ENCODE measurements around the gene PCDHA11.
"Not testable (repeated sequence)": the region's sequence is repeated elsewhere in the genome, so short reads cannot be mapped to it uniquely, and the experiment has no call there.

PCDHA11 gene, protein sequence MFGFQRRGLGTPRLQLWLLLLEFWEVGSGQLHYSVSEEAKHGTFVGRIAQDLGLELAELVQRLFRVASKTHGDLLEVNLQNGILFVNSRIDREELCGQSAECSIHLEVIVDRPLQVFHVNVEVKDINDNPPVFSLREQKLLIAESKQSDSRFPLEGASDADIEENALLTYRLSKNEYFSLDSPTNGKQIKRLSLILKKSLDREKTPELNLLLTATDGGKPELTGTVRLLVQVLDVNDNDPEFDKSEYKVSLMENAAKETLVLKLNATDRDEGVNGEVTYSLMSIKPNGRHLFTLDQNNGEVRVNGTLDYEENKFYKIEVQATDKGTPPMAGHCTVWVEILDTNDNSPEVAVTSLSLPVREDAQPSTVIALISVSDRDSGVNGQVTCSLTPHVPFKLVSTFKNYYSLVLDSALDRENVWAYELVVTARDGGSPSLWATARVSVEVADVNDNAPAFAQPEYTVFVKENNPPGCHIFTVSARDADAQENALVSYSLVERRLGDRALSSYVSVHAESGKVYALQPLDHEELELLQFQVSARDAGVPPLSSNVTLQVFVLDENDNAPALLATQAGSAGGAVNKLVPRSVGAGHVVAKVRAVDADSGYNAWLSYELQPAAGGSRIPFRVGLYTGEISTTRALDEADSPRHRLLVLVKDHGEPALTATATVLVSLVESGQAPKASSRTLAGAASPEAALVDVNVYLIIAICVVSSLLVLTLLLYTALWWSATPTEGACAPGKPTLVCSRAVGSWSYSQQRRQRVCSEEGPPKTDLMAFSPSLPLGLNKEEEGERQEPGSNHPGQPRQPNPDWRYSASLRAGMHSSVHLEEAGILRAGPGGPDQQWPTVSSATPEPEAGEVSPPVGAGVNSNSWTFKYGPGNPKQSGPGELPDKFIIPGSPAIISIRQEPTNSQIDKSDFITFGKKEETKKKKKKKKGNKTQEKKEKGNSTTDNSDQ

DNA sequence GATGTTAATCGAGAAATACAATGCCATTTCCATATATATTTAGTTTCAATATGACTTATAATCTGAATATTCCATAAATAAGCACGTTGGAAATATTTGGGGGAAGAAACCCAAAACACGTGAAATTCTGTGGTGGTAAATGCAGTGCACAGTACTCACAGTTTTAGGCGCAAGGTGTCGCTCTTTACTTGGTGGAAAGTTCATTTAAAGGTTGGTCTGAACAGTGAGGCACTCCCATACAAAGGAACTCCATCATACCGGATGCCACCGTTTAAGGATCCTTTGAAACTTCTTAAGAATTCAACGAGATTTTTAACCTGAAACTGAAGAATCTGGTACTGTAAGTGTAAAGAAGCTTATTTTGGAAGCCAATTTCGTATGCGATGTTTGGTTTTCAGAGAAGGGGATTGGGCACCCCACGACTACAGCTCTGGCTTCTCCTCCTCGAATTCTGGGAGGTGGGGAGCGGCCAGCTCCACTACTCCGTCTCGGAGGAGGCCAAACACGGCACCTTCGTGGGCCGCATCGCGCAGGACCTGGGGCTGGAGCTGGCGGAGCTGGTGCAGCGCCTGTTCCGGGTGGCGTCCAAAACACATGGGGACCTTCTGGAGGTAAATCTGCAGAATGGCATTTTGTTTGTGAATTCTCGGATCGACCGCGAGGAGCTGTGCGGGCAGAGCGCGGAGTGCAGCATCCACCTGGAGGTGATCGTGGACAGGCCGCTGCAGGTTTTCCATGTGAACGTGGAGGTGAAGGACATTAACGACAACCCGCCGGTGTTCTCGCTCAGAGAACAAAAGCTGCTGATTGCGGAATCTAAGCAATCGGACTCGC lies at the start of gene PCDHA11:
Gene PCDHA11 (plus strand): TSS at position 237 of the 834 bp plus-strand sequence. CDS start 147 bp downstream, at position 384.
- Histone ChIP-seq H3K9me3 (no peaks in the 10 kb centered on the region), H3K36me3 (replicated peaks) (no peaks in the 10 kb centered on the region), H3K4me3 (no peak within 1 kb of the TSS), H3K4me1 (no peaks in the 10 kb centered on the region), H3K27me3 (ENCODE audit: low read depth) (peaks cover 3% of the 10 kb centered on the region; the same call in 1 of the 2 replicates)
- DNase-seq (ENCODE audit: low spot score in 2 of 2) = peak; percentile 52 to 55
- in situ Hi-C loops (cut with MboI; ENCODE audit: low sequenced_read_pairs) = no loop called here

DNA sequence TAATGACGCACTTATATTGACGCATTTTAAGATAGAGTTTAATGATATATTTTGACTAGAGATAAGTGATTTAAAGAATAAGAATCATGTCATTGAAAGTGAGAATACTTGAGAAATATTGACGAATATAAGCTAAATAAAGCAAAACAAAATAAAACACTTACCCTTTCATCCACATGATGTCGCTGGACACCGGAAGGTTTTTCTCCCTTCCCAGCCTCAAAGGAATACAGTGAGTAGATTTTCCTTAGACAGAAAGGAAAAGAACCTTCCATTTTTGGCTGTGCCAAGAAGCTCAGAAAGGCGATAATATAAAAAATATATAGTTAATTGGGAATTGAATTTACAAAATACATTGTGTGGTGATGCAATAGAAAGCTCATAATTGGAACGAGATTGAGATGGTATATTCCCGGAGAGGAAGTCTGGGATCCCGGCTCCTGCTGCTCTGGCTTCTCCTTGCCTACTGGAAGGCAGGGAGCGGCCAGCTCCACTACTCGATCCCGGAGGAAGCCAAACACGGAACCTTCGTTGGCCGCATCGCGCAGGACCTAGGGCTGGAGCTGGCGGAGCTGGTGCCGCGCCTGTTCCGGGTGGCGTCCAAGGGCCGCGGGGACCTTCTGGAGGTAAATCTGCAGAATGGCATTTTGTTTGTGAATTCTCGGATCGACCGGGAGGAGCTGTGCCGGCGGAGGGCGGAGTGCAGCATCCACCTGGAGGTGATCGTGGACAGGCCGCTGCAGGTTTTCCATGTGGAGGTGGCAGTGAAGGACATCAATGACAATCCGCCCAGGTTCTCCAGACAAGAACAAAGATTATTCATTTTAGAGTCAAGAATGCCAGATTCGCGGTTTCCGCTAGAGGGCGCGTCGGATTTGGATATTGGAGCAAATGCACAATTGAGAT lies 47.1 kb upstream of the PCDHA11 start, which contains the start of gene PCDHA5:
Gene PCDHA5 (plus strand): TSS at position 239 of the 906 bp plus-strand sequence.
- H3K4me1 ChIP-seq = no peaks in the 10 kb centered on the region
- no peaks in the 10 kb centered on the region for H3K27me3 ChIP-seq (ENCODE audit: low read depth)
- in situ Hi-C loops (cut with MboI; ENCODE audit: low sequenced_read_pairs) = no loop called here
- no peak within 1 kb of the TSS for H3K4me3 ChIP-seq
- H3K9me3 ChIP-seq = no peaks in the 10 kb centered on the region
- H3K36me3 ChIP-seq (replicated peaks) = no peaks in the 10 kb centered on the region
- peak; percentile 38 to 76 for DNase-seq (ENCODE audit: low spot score in 2 of 2)

DNA sequence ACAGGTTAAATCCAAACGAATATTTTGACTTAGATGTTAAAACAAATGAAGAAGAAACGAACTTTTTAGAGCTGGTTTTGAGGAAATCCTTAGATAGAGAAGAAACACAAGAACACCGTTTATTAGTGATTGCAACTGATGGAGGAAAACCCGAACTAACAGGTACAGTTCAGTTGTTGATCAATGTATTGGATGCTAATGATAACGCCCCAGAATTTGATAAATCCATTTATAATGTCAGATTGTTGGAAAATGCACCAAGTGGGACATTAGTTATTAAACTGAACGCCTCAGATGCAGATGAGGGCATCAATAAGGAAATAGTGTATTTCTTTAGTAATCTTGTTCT lies 46.5 kb upstream of the PCDHA11 start:
- no peaks in the 10 kb centered on the region for H3K4me1 ChIP-seq
- DNase-seq (ENCODE audit: low spot score in 2 of 2) = no peak
- in situ Hi-C loops (cut with MboI; ENCODE audit: low sequenced_read_pairs) = no loop called here
- no peaks in the 10 kb centered on the region for H3K36me3 ChIP-seq (replicated peaks)
- H3K4me3 ChIP-seq = no peak overlapping the region
- H3K27me3 ChIP-seq (ENCODE audit: low read depth) = no peaks in the 10 kb centered on the region
- no peaks in the 10 kb centered on the region for H3K9me3 ChIP-seq

DNA sequence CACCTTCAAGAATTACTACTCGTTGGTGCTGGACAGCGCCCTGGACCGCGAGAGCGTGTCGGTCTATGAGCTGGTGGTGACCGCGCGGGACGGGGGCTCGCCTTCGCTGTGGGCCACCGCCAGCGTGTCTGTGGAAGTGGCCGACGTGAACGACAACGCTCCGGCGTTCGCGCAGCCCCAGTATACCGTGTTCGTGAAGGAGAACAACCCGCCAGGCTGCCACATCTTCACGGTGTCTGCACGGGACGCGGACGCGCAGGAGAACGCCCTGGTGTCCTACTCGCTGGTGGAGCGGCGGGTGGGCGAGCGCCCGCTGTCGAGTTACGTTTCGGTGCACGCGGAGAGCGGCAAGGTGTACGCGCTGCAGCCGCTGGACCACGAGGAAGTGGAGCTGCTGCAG lies 45.8 kb upstream of the PCDHA11 start:
- H3K4me3 ChIP-seq; in situ Hi-C loops (cut with MboI; ENCODE audit: low sequenced_read_pairs); DNase-seq (ENCODE audit: low spot score in 2 of 2); H3K27me3 ChIP-seq (ENCODE audit: low read depth); H3K36me3 ChIP-seq (replicated peaks); H3K9me3 ChIP-seq; H3K4me1 ChIP-seq: not testable (repeated sequence)

DNA sequence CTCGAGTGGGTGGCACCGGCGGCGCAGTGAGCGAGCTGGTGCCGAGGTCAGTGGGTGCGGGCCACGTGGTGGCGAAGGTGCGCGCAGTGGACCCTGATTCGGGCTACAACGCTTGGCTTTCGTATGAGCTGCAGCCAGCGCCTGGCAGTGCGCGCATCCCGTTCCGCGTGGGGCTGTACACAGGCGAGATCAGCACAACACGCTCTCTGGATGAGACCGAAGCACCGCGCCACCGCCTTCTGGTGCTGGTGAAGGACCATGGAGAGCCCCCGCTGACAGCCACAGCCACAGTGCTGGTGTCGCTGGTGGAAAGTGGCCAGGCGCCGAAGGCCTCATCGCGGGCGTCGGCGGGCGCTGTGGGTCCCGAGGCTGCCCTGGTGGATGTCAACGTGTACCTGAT lies 45.3 kb upstream of the PCDHA11 start:
- no peaks in the 10 kb centered on the region for H3K9me3 ChIP-seq
- in situ Hi-C loops (cut with MboI; ENCODE audit: low sequenced_read_pairs) = no loop called here
- no peak overlapping the region for H3K4me3 ChIP-seq
- DNase-seq (ENCODE audit: low spot score in 2 of 2) = no peak
- H3K36me3 ChIP-seq (replicated peaks) = no peaks in the 10 kb centered on the region
- no peaks in the 10 kb centered on the region for H3K4me1 ChIP-seq
- H3K27me3 ChIP-seq (ENCODE audit: low read depth) = no peaks in the 10 kb centered on the region

DNA sequence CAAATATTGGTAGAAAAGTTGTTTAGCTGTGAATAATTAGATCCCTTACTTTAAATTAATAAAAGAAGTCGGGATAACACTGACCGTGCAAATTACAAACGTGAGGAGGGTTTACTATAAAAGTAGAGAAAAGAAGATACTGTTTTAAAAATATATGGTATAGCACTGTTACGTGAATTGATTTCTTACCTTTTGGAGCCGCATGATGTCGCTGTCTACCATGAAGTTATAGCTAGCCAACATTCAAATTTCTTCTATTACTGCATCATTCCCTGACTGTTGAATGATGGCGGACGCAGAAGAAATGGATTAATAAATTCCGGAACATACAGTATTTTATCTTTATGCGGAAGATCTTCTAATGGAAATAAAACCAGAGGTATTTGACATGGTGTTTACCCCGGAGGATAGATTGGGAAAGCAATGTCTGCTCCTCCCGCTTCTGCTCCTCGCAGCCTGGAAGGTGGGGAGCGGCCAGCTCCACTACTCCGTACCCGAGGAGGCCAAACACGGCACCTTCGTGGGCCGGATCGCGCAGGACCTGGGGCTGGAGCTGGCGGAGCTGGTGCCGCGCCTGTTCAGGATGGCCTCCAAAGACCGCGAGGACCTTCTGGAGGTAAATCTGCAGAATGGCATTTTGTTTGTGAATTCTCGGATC lies 40.9 kb upstream of the PCDHA11 start, which contains the start of gene PCDHA6:
Gene PCDHA6 (plus strand): TSS at position 257 of the 658 bp plus-strand sequence. CDS start 132 bp downstream, at position 389.
- no peaks in the 10 kb centered on the region for H3K9me3 ChIP-seq
- H3K27me3 ChIP-seq (ENCODE audit: low read depth) = no peaks in the 10 kb centered on the region
- no peak within 1 kb of the TSS for H3K4me3 ChIP-seq
- no peak for DNase-seq (ENCODE audit: low spot score in 2 of 2)
- H3K4me1 ChIP-seq = no peaks in the 10 kb centered on the region
- in situ Hi-C loops (cut with MboI; ENCODE audit: low sequenced_read_pairs) = no loop called here
- H3K36me3 ChIP-seq (replicated peaks) = no peaks in the 10 kb centered on the region

DNA sequence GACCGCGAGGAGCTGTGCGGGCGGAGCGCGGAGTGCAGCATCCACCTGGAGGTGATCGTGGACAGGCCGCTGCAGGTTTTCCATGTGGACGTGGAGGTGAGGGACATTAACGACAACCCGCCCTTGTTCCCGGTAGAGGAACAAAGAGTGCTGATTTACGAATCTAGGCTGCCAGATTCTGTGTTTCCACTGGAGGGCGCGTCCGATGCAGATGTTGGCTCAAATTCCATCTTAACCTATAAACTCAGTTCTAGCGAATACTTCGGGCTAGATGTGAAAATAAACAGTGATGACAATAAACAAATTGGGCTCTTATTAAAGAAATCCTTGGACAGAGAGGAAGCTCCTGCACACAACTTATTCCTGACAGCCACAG lies 40.4 kb upstream of the PCDHA11 start:
- DNase-seq (ENCODE audit: low spot score in 2 of 2) = no peak
- no peaks in the 10 kb centered on the region for H3K4me1 ChIP-seq
- H3K4me3 ChIP-seq = no peak overlapping the region
- H3K27me3 ChIP-seq (ENCODE audit: low read depth) = no peaks in the 10 kb centered on the region
- no peaks in the 10 kb centered on the region for H3K9me3 ChIP-seq
- H3K36me3 ChIP-seq (replicated peaks) = no peaks in the 10 kb centered on the region
- in situ Hi-C loops (cut with MboI; ENCODE audit: low sequenced_read_pairs) = no loop called here

DNA sequence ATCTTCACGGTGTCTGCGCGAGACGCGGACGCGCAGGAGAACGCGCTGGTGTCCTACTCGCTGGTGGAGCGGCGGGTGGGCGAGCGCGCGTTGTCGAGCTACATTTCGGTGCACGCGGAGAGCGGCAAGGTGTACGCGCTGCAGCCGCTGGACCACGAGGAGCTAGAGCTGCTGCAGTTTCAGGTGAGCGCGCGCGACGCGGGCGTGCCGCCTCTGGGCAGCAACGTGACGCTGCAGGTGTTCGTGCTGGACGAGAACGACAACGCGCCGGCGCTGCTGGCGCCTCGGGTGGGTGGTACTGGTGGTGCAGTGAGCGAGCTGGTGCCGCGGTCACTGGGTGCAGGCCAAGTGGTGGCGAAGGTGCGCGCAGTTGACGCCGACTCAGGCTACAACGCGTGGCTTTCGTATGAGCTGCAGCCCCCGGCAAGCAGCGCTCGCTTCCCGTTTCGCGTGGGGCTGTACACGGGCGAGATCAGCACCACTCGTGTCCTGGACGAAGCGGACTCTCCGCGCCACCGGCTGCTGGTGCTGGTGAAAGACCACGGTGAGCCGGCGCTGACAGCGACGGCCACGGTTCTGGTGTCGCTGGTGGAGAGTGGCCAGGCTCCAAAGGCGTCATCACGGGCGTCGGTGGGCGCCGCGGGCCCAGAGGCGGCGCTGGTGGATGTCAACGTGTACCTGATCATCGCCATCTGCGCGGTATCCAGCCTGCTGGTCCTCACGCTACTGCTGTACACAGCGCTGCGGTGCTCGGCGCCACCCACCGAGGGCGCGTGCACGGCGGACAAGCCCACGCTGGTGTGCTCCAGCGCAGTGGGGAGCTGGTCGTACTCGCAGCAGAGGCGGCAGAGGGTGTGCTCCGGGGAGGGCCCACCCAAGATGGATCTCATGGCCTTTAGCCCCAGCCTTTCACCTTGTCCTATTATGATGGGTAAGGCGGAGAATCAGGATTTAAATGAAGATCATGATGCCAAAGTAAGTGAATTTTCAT lies 39.0 kb upstream of the PCDHA11 start:
- DNase-seq (ENCODE audit: low spot score in 2 of 2); in situ Hi-C loops (cut with MboI; ENCODE audit: low sequenced_read_pairs); H3K36me3 ChIP-seq (replicated peaks); H3K27me3 ChIP-seq (ENCODE audit: low read depth); H3K9me3 ChIP-seq; H3K4me3 ChIP-seq; H3K4me1 ChIP-seq: not testable (repeated sequence)

DNA sequence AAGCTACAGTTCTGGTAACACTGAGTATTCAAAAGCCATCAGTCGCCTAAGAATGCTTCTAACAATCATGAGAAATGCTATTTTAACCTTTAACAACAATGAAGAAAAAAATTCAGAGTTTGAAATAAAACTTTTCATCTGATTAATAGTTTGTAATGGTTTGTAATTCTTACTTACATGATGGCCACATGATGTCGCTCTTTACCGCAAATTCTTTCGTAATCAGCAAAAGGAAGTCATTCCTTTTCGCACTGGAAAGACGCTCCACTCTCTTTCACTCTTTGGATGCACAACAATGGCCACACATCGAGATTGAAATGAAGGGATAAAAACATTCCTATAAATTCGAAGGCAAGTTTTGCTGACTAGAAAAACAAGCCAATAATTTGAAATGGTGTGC lies 34.8 kb upstream of the PCDHA11 start, which contains the start of gene PCDHA7:
Gene PCDHA7 (plus strand): TSS at position 277 of the 400 bp plus-strand sequence. CDS start 115 bp downstream, at position 392.
- in situ Hi-C loops (cut with MboI; ENCODE audit: low sequenced_read_pairs) = no loop called here
- Histone ChIP-seq H3K9me3 (peaks cover 2% of the 10 kb centered on the region; the same call in 1 of the 2 replicates), H3K27me3 (ENCODE audit: low read depth) (no peaks in the 10 kb centered on the region), H3K36me3 (replicated peaks) (no peaks in the 10 kb centered on the region), H3K4me1 (no peaks in the 10 kb centered on the region), H3K4me3 (no peak within 1 kb of the TSS)
- no peak for DNase-seq (ENCODE audit: low spot score in 2 of 2)

DNA sequence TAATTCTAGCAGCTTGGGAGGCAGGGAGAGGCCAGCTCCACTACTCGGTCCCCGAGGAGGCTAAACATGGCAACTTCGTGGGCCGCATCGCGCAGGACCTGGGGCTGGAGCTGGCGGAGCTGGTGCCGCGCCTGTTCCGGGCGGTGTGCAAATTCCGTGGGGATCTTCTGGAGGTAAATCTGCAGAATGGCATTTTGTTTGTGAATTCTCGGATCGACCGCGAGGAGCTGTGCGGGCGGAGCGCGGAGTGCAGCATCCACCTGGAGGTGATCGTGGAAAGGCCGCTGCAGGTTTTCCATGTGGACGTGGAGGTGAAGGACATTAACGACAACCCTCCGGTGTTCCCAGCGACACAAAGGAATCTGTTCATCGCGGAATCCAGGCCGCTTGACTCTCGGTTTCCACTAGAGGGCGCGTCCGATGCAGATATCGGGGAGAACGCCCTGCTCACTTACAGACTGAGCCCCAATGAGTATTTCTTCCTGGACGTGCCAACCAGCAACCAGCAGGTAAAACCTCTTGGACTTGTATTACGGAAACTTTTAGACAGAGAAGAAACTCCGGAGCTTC lies 34.2 kb upstream of the PCDHA11 start:
- in situ Hi-C loops (cut with MboI; ENCODE audit: low sequenced_read_pairs); H3K9me3 ChIP-seq; H3K4me1 ChIP-seq; H3K36me3 ChIP-seq (replicated peaks); DNase-seq (ENCODE audit: low spot score in 2 of 2); H3K4me3 ChIP-seq; H3K27me3 ChIP-seq (ENCODE audit: low read depth): not testable (repeated sequence)

Measured in HAP-1 (cell line).